Spleen (tissue), 7 donors: ENCODE data around the gene ADAMTSL3.
"Not testable (repeated sequence)": the region's sequence is repeated elsewhere in the genome, so short reads cannot be mapped to it uniquely, and the experiment has no call there.

Source experiments
- POLR2AphosphoS5 ChIP-seq, 3 donors: sonication (generic); formaldehyde crosslinking; IDR thresholded peaks; one replicate each; pipeline ENCODE4 v1.5.1; 2017; ENCODE audit warnings: antibody characterized with exemption in 3 of 3
- TF ChIP-seq, protein P1 (sequence below), 11 experiments: fragments of 200-600 bp in 7 of 11; fragments of 450-650 bp in 4 of 11; sonication (generic) in 4 of 11; IDR thresholded peaks in 8 of 11; conservative IDR thresholded peaks in 3 of 11; 1 replicate in 7 of 11; 2 replicates in 4 of 11; pipeline versions ENCODE4 v1.4.0 to v1.8.0; 2016 to 2021; ENCODE audit warnings: antibody characterized with exemption in 11 of 11, inconsistent platforms in 4 of 11, mild to moderate bottlenecking in 1 of 11
- donor health status: DM: no; HTN: no; CAD: no; lungs with moderate emphysema.
- donor health status: DM: no; HTN: no; CAD: no.
- donor health status: DM: no; HTN: no; CAD: no.

GRCh38 chr15:84080778-84081084 lies 426.8 kb downstream of the ADAMTSL3 start:
- TF ChIP-seq, protein P1, sequence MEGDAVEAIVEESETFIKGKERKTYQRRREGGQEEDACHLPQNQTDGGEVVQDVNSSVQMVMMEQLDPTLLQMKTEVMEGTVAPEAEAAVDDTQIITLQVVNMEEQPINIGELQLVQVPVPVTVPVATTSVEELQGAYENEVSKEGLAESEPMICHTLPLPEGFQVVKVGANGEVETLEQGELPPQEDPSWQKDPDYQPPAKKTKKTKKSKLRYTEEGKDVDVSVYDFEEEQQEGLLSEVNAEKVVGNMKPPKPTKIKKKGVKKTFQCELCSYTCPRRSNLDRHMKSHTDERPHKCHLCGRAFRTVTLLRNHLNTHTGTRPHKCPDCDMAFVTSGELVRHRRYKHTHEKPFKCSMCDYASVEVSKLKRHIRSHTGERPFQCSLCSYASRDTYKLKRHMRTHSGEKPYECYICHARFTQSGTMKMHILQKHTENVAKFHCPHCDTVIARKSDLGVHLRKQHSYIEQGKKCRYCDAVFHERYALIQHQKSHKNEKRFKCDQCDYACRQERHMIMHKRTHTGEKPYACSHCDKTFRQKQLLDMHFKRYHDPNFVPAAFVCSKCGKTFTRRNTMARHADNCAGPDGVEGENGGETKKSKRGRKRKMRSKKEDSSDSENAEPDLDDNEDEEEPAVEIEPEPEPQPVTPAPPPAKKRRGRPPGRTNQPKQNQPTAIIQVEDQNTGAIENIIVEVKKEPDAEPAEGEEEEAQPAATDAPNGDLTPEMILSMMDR (IDR thresholded peaks at IDR 0.05 in 8 of 11, conservative IDR thresholded peaks at IDR 0.05 in 3 of 11), result not testable (repeated sequence)
- TF ChIP-seq POLR2AphosphoS5 (IDR thresholded peaks at IDR 0.05), result not testable (repeated sequence)
